B cell (primary cell): ENCODE measurements around the gene LAMB1. TPM values are rescaled to one million over a fixed set of nuclear protein-coding genes. Genes with fewer than 3 reads are reported as not detected.

Experiments
- ATAC-seq: fragments of 200-7000 bp; cut with Tn5 transposase; one replicate; pipeline ENCODE4 v1.10.0; 2021; ENCODE audit warnings: low read depth, mild to moderate bottlenecking, moderate number of reproducible peaks, moderate library complexity
- CTCF ChIA-PET: fragments of 350-600 bp; sonication (Branson Sonifier 250); formaldehyde crosslinking; loops from one replicate; lab custom pipeline; 2021; ENCODE audit warnings: antibody characterized with exemption, inconsistent platforms; lab: Charles Lee
- POLR2A ChIA-PET: fragments of 350-600 bp; sonication (Branson Sonifier 250); formaldehyde crosslinking; loops from one replicate; lab custom pipeline; 2021; ENCODE audit warnings: antibody characterized with exemption; lab: Charles Lee
- DNase-seq: peaks from one replicate; pipeline ENCODE4 v3.0.0; 2013
- H2AFZ ChIP-seq: 2 replicates; pipeline ENCODE4 v1.6.1; 2012; ENCODE audit warnings: mild to moderate bottlenecking, low read depth, low read length; ENCODE audit not compliant: insufficient read depth, poor library complexity, severe bottlenecking
- H3K27ac ChIP-seq, 2 donors: 1 replicate in 1 of 2; 2 replicates in 1 of 2; pipeline ENCODE4 v1.5.1; 2012 to 2013; ENCODE audit warnings: low read length in 2 of 2, mild to moderate bottlenecking in 2 of 2, moderate library complexity in 1 of 2
- H3K27me3 ChIP-seq, 4 experiments: fragments of 200-600 bp in 1 of 4; sonication (generic) in 1 of 4; replicated peaks in 1 of 4; 1 replicate in 2 of 4; 2 replicates in 2 of 4; pipeline versions ENCODE4 v1.6.1 to v1.7.0; 2013 to 2016; ENCODE audit warnings: low read length in 3 of 4, mild to moderate bottlenecking in 2 of 4, mixed read lengths in 1 of 4, moderate library complexity in 1 of 4; ENCODE audit not compliant: insufficient read depth in 4 of 4, control insufficient read depth in 3 of 4; ENCODE audit errors: control extremely low read depth in 1 of 4
- H3K36me3 ChIP-seq, 2 experiments: replicated peaks in 1 of 2; 1 replicate in 1 of 2; 2 replicates in 1 of 2; pipeline versions ENCODE4 v1.6.1 to v1.7.1; 2013; ENCODE audit warnings: low read length in 1 of 2; ENCODE audit not compliant: insufficient read depth in 2 of 2, control insufficient read depth in 1 of 2; ENCODE audit errors: control extremely low read depth in 1 of 2, extremely low read depth in 1 of 2
- H3K4me1 ChIP-seq, 2 donors: fragments of 200-600 bp in 1 of 2; sonication (generic) in 1 of 2; 1 replicate in 1 of 2; 2 replicates in 1 of 2; pipeline versions ENCODE4 v1.5.1 to v1.6.1; 2013 to 2017; ENCODE audit warnings: low read length in 2 of 2; ENCODE audit not compliant: control insufficient read depth in 2 of 2, insufficient read depth in 2 of 2
- H3K4me2 ChIP-seq: replicated peaks from 2 replicates; pipeline ENCODE3; 2012; ENCODE audit warnings: mild to moderate bottlenecking, low read depth, low read length; ENCODE audit not compliant: poor library complexity, severe bottlenecking
- H3K4me3 ChIP-seq, 5 experiments: fragments of 200-600 bp in 1 of 5; sonication (generic) in 1 of 5; 1 replicate in 3 of 5; 2 replicates in 2 of 5; pipeline versions ENCODE4 v1.5.1 to v1.7.0; 2011 to 2016; ENCODE audit warnings: low read length in 4 of 5, mild to moderate bottlenecking in 4 of 5, low read depth in 2 of 5, control low read depth in 1 of 5, moderate library complexity in 1 of 5; ENCODE audit not compliant: insufficient read depth in 1 of 5; ENCODE audit errors: control extremely low read depth in 1 of 5, extremely low read depth in 1 of 5
- H3K79me2 ChIP-seq: fragments of 200-600 bp; sonication (generic); one replicate; pipeline ENCODE4 v1.6.0; 2016; ENCODE audit warnings: low read length; ENCODE audit not compliant: control insufficient read depth, insufficient read depth
- H3K9ac ChIP-seq: fragments of 200-600 bp; sonication (generic); 2 replicates; pipeline ENCODE4 v1.6.1; 2017; ENCODE audit warnings: mild to moderate bottlenecking, low read length, moderate library complexity
- H3K9me3 ChIP-seq, 3 donors: one replicate each; pipeline versions ENCODE4 v1.6.1 to v1.7.1; 2013; ENCODE audit warnings: low read length in 2 of 3; ENCODE audit not compliant: control insufficient read depth in 2 of 3, insufficient read depth in 1 of 3; ENCODE audit errors: control extremely low read depth in 1 of 3
- H4K20me1 ChIP-seq: 2 replicates; pipeline ENCODE4 v1.6.0; 2012; ENCODE audit warnings: mild to moderate bottlenecking, low read length; ENCODE audit not compliant: insufficient read depth, control insufficient read depth, poor library complexity, severe bottlenecking
- H3K27ac Mint-ChIP-seq: one replicate; pipeline ENCODE4 v1.8.0; 2021; ENCODE audit warnings: mixed read lengths
- H3K27me3 Mint-ChIP-seq: one replicate; pipeline ENCODE4 v1.8.0; 2021; ENCODE audit warnings: mixed read lengths
- H3K4me1 Mint-ChIP-seq: one replicate; pipeline ENCODE4 v1.8.0; 2021; ENCODE audit warnings: mixed read lengths
- H3K4me3 Mint-ChIP-seq: one replicate; pipeline ENCODE4 v1.8.0; 2021; ENCODE audit warnings: mixed read lengths
- H3K9me3 Mint-ChIP-seq: one replicate; pipeline ENCODE4 v1.8.0; 2022; ENCODE audit warnings: mixed read lengths; ENCODE audit not compliant: insufficient read depth
- EZH2 ChIP-seq: IDR thresholded peaks from 2 replicates; pipeline ENCODE4 v1.6.1; 2012; ENCODE audit warnings: borderline replicate concordance, low read depth, mild to moderate bottlenecking, moderate library complexity, low read length; ENCODE audit not compliant: insufficient read depth, poor library complexity, severe bottlenecking
- WGBS: methylation state at CpG from one replicate; pipeline ENCODE4 v1.1.5; 2013; ENCODE audit warnings: missing lambda C conversion rate; ENCODE audit not compliant: insufficient coverage; 5-methylcytosine and 5-hydroxymethylcytosine counted together
- intact Hi-C: fragments of 100-400 bp; cut with micrococcal nuclease; formaldehyde crosslinking; loops from one replicate; pipeline ENCODE4 v1.10.0; 2022
- polyA plus RNA-seq: library from polyadenylated mRNA; depleted of rRNA; stranded (reverse); fragments of >200 nt; gene quantifications from 2 replicates; pipeline ENCODE4 v1.2.3, GENCODE V29; 2012
- total RNA-seq, 2 donors: library from RNA; stranded (reverse); fragments of 120-200 nt in 1 of 2; gene quantifications; 1 replicate in 1 of 2; 2 replicates in 1 of 2; pipeline versions ENCODE4 v1.2.3 to v1.2.4, GENCODE V29; 2013 to 2022
- TF ChIP-seq, protein P1 (sequence below): fragments of 200-600 bp; IDR thresholded peaks from one replicate; pipeline ENCODE4 v1.8.0; 2022; ENCODE audit warnings: antibody characterized with exemption, mild to moderate bottlenecking

The LAMB1 gene
- total and polyA plus RNA-seq, 2 donors (not counting 1 experiment from before 2014, with no cell fraction given) = not detected

GRCh38 chr7:107975394-107976013 is 27.5 kb downstream of the LAMB1 start:
- no peaks in the 10 kb centered on the region for H4K20me1 ChIP-seq
- H2AFZ ChIP-seq = no peak overlapping the region
- ChIA-PET POLR2A (no interaction called here), CTCF (no interaction called here)
- no peaks in the 10 kb centered on the region for H3K4me1 ChIP-seq
- Mint-ChIP-seq H3K27ac (no peak overlapping the region), H3K27me3 (peaks cover 22% of the 10 kb centered on the region), H3K9me3 (no peaks in the 10 kb centered on the region), H3K4me3 (no peak overlapping the region), H3K4me1 (no peaks in the 10 kb centered on the region)
- DNase-seq (no peak), ATAC-seq (no peak)
- intact Hi-C loops = no loop called here
- H3K4me2 ChIP-seq = no peak overlapping the region
- WGBS = 95% methylated on average over 12 of the region's 13 CpGs
- peaks cover 0 to 8% (median 1%) of the 10 kb centered on the region in 4 experiments for H3K27me3 ChIP-seq
- H3K4me3 ChIP-seq = no peak overlapping the region
- no peaks in the 10 kb centered on the region for H3K79me2 ChIP-seq
- H3K36me3 ChIP-seq = no peaks in the 10 kb centered on the region
- H3K27ac ChIP-seq = no peak overlapping the region
- no peak overlapping the region for H3K9ac ChIP-seq
- TF ChIP-seq, protein P1, sequence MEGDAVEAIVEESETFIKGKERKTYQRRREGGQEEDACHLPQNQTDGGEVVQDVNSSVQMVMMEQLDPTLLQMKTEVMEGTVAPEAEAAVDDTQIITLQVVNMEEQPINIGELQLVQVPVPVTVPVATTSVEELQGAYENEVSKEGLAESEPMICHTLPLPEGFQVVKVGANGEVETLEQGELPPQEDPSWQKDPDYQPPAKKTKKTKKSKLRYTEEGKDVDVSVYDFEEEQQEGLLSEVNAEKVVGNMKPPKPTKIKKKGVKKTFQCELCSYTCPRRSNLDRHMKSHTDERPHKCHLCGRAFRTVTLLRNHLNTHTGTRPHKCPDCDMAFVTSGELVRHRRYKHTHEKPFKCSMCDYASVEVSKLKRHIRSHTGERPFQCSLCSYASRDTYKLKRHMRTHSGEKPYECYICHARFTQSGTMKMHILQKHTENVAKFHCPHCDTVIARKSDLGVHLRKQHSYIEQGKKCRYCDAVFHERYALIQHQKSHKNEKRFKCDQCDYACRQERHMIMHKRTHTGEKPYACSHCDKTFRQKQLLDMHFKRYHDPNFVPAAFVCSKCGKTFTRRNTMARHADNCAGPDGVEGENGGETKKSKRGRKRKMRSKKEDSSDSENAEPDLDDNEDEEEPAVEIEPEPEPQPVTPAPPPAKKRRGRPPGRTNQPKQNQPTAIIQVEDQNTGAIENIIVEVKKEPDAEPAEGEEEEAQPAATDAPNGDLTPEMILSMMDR = no peak
- no peak for TF ChIP-seq EZH2
- no peaks in the 10 kb centered on the region for H3K9me3 ChIP-seq

DNA sequence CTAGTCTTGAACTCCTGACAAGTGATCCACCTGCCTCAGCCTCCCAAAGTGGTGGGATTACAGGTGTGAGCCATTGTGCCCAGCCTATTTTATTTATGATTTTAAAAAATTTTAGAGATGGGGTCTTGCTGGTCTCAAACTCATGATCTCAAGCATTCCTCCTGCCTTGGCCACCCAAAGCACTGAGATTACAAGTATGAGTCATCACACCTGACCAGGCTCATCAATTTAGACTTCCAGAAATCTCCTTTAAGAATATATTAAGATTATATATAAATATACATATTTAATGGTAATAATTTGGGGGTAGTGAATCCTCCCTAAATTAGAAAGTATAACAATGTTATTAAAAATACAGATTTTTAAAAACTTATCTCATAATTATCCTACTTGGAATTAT is 29.1 kb downstream of the LAMB1 start:
- TF ChIP-seq, protein P1 = no peak
- no peak for TF ChIP-seq EZH2
- no peak for DNase-seq
- CTCF ChIA-PET = no interaction called here

More for the DNA sequence above, 29.1 kb downstream of the LAMB1 start:
- peaks cover 25% of the 10 kb centered on the region for H3K27me3 Mint-ChIP-seq
- Histone ChIP-seq H4K20me1 (no peaks in the 10 kb centered on the region), H3K27ac (no peak overlapping the region), H3K27me3 (peaks cover 0 to 5% (median 1%) of the 10 kb centered on the region in 4 experiments), H3K9ac (no peak overlapping the region), H3K9me3 (no peaks in the 10 kb centered on the region), H3K36me3 (no peaks in the 10 kb centered on the region), H3K79me2 (no peaks in the 10 kb centered on the region), H3K4me2 (no peak overlapping the region), H3K4me1 (no peaks in the 10 kb centered on the region), H3K4me3 (no peak overlapping the region), H2AFZ (no peak overlapping the region)
- no peaks in the 10 kb centered on the region for H3K4me1 Mint-ChIP-seq
- intact Hi-C loops = no loop called here
- no peak overlapping the region for H3K4me3 Mint-ChIP-seq
- POLR2A ChIA-PET = no interaction called here
- no peaks in the 10 kb centered on the region for H3K9me3 Mint-ChIP-seq
- ATAC-seq = no peak
- H3K27ac Mint-ChIP-seq = no peak overlapping the region
